Astrocyte of the hippocampus (primary cell): ENCODE data around the gene PGS1.
"Not testable (repeated sequence)": the region's sequence is repeated elsewhere in the genome, so short reads cannot be mapped to it uniquely, and the experiment has no call there.

Experiments
- DNase-seq: peaks from one replicate; pipeline ENCODE4 v3.0.0; 2011; ENCODE audit warnings: low read depth, low spot score

The PGS1 gene

DNA sequence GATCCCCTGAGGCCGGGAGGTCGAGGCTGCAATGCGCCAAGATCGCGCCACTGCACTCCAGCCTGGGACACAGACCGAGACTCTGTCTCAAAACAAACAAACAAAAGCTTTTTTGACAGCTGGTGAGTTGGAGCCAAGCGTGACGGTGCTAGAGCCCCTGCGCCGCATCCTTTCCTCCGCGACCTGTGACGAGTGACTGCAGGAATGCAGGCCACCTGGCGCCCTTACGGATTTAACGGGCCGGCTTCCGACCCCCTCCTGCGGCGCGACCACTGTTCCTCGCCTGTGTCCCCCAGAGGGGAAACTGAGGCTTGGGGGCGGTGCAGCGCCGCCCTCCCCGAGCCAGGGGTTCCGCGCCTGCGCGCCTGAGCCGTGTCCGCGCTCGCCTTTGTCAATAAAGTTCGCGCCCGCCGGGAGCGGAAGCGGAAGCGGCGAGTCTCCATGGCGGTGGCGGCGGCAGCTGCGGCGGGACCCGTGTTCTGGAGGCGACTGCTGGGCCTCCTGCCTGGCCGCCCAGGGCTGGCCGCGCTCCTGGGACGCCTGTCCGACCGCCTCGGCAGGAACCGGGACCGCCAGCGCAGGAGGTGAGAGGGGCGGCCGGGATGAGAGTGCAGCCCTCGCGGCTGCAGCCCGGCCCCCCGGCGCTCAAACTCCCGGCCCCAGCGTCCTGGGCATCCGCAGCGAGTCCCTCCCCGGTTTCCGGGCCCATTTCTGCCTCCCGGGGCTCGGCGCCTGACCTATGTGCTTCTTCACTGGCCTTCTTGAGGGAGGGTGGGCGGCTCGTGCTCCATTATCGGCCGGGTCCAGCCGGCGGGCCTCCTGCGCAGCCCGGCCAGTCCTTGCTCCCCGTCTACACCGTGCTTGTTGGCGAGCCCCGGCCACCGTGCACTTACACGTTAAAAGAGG is at the start of gene PGS1:
Gene PGS1, plus strand, starts transcription at position 425 of the 906 bp plus-strand sequence. Its CDS starts 17 bp downstream, at position 442.
- DNase-seq: peak; percentile 90

GRCh38 chr17:78329263-78330059 is 49.0 kb upstream of the PGS1 start:
- DNase-seq: peak; percentile 88

DNA sequence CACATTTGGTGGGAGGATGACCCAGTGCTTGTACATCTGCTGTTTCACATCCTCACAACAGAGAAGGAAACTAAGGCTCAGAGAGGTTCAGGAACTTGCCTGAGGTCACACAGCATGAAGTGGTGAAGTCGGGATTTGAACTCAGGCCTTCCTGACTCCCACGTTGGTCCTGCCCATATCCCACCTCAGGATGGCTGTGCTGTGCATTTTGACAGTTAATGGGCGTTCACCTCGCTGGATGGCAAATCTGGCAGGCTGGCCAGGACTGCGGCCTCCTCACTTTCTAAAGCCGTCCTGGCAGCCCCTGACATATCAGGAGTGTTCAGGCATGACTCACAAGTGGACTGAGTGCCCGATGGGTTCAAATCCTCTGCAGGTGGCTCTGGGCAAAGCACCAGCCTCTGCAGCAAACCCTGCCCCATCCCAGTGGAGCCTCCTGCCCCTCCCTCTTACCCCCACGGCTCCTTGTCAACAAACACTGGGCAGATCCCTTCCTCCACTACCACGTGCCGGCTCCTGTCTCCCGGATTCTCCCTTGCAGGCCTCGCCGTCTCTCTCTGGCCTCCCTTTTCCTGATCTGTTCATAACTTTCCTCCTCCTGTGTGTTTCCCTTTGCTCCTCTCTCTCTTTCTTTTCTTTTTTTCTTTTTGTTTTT is 47.8 kb upstream of the PGS1 start:
- DNase-seq: peak; percentile 80

DNA sequence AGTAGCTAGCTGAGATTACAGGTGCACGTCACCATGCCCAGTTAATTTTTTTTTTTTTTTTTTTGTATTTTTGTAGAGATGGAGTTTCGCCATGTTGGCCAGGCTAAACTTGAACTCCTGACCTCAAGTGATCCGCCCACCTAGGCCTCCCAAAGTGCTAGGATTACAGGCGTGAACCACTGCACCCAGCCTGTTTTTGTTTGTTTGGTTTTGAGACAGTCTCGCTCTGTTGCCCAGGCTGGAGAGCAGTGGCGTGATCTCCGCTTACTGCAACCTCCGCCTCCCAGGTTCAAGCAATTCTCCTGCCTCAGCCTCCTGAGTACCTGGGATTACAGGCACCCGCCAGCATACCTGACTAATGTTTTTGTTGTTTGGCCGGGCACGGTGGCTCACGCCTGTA is 47.1 kb upstream of the PGS1 start:
- DNase-seq: not testable (repeated sequence)

DNA sequence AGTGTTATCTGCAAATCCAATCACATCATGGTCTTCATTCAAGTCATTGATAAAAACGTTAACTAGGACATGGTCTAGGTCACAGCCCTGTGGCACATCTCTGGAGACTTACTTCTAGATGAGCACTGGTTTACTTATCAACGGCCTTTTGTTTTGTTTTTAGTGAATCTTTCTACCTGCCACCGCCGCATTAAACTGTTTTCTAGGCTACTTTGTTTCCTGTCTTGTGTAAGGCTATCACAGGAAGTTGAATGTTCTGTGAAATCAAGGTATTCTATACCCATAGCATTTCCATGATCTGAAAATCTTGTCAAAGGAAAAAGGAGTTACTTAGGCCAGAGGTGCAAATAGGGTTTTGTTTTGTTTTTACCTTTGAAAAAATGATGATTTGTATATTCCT is 45.5 kb upstream of the PGS1 start:
- no peak for DNase-seq

- no peak for DNase-seq
Measured at GRCh38 chr17:78335209-78335608, 43.2 kb upstream of the PGS1 start.

- no peak for DNase-seq
Measured at GRCh38 chr17:78337244-78338109, 41.0 kb upstream of the PGS1 start.

GRCh38 chr17:78338486-78339259 is 39.8 kb upstream of the PGS1 start:
- no peak for DNase-seq

DNA sequence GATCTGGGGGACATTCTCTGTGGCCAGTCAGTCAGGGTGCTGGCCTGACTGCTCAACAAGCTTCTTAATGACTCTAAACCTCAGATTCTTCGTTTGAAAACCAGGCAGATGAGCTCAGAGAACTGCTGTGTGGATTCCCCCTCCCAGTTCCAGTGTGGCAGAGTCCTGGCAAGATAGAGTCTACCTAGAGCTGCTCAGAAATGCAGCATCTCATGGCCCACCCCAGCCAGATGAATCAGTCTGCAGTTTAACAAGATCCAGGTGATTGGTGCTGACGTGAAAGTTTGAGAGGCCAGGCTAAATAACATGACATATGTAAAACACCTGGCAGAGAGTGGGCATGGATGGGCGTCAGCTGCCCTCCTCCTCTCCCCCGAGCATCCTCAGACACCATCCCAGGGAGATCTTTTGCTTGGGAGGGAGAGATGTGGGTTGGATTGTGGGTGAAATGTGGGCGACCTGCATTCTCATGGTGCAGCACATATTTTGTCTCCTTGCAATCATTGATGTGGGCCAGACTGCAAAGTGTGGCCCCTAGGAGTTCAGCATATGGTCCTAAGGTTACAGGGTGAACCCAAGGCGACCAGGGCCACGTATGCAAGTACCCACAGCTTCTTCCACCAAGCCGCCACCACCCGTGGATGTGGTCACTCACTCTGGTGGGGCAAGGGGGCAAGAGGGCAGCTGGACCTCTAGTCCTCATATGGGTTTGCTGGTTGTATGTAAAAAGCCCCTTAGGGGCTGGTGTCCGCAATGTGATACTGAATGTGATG is 38.1 kb upstream of the PGS1 start:
- DNase-seq: no peak

DNA sequence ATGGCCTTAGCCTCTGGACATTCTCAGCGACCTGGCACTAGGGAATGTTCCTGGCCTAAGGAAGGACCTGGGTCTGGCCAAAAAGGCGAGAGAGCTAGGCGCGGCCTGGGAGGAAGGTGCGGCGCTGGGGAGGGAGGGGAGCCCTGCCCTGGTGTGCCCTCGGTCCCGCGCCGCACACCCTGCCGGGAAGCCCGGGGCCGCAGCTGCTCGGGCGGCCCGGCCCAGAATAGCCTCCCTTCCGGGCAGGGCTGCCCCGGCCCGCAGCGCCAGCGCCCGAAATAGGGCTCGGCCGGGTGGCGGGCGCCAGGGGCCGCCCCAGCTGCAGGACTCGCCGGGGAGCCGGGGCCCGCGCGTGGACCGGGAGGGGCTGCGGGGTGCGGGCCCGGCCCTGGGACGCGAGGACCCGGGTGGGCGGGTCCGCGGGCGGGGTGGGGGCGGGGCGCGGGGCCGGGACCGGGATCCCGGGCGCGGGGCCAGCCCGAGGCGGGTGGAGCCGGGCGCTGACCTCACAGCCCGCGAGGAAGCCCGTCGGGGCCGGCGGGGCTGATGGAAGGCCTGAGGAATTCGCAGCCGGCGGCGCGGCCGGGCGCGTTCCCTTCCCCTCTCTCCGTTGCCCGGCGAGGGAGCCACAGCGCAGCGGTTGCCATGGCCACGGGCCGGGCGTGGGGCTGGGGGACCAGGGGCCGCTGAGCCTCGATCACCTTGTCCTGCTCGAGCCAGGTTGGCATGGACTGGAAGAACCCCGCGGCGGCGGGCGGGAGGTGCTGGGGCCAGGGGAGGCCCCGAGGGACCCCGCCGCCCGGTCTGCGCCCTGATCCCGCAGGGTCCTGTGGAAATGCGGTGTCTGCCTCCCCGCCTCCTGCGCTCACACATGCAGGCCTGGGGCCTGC is 36.6 kb upstream of the PGS1 start:
- peak; percentile 95 for DNase-seq

GRCh38 chr17:78342449-78343186 is 35.8 kb upstream of the PGS1 start:
- peak; percentile 94 for DNase-seq

DNA sequence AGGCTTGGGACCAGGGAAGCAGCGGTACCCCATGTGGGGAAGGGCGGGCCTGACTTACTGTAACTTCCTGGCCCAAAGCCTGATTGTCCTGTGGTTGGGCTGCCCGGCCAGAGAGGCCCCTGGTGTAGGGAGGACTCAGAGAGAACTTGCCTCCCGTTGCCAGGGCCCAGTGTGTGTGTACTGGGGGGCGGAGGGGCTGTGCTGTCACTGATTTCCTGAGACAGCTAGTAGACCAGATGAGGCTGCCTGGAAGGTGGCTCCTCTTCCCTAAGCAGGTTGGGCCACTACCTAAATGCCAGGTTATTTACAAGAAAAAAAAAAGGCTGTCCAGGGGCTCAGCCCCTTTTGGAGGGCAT is 35.3 kb upstream of the PGS1 start:
- DNase-seq: peak; percentile 94

GRCh38 chr17:78343543-78344201 is 34.8 kb upstream of the PGS1 start:
- no peak for DNase-seq

- DNase-seq: no peak
Measured at GRCh38 chr17:78344666-78345065, 33.8 kb upstream of the PGS1 start.

DNA sequence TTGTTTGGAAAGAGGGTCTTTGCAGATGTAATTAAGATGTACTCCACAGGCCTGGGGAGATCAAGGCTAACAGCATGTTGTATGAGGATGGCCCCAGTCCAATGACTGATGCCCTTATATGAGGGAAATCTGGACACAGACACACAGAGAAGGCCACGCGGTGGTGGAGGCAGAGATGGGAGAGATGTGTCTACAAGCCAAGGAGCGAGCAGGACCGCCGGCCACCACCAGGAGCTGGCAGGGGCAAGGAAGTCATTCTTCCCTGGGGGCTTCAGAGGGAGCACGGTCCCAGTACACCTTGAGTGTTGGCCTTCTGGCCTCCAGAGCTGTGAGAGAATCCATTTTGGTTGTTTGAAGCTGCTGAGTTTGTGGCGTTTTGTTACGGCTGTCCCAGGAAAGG is 33.3 kb upstream of the PGS1 start:
- no peak for DNase-seq

DNA sequence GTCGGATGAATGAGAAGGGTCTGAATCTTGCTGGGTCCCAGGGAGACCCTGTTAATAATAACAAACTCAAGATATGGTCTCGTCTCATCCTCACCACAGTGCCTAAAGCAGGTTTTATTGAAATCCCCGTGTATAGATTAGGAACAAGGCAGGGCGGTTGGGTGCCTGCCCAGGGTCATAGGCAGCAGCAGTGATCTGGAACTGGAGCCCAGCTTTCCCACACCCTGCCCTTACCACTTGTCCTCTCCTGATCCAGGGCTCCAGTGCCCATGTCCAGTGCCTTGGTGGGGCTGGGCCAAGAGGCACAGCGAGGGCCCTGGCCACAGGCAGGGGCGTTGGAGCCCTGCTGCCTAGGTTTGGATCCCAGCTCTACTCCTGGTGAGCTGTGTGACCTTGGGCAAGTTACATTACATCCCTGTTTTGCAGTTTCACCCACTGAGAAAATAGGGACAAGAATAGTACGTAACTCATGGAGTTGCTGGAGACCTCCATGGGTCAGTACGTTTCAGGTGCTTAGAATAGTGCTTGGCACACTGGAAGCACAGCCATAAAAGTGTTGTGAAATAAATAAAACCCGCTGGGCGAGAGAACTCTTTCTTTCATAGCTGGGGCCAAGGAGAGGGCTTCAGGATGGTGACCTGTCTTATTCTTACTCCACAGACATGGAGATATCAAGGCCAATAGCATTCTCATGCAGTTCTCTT is 32.5 kb upstream of the PGS1 start:
- DNase-seq: no peak
